ENCODE measurements around the gene NOL4L.
"Not testable (repeated sequence)": the region's sequence is repeated elsewhere in the genome, so short reads cannot be mapped to it uniquely, and the experiment has no call there.

Gene NOL4L

GRCh38 chr20:32466739-32467505 lies 118.2 kb downstream of the NOL4L start:
- Histone ChIP-seq H3K18ac (ENCODE audit: low read length) (peak overlapping the region; percentile 41), H3K4me1 (ENCODE audit: control insufficient read depth in 1 of 2, insufficient read depth in 2 of 2, low read length in 2 of 2) (peaks cover 13 to 24% of the 10 kb centered on the region in 2 experiments), H3K14ac (ENCODE audit: low read length) (no peak overlapping the region), H4K12ac (ENCODE audit: low read depth, low read length) (no peak overlapping the region), H4K91ac (ENCODE audit: low read depth, low read length) (no peak overlapping the region), H3K36me3 (ENCODE audit: control insufficient read depth in 1 of 2, insufficient read depth in 2 of 2, low read length in 2 of 2) (peaks cover 62 to 75% of the 10 kb centered on the region in 2 experiments), H3K27me3 (ENCODE audit: insufficient read depth, low read length) (no peaks in the 10 kb centered on the region), H3K79me1 (ENCODE audit: low read length) (peaks cover 3% of the 10 kb centered on the region), H3K9ac (ENCODE audit: low read length) (no peak overlapping the region), H4K8ac (ENCODE audit: low read depth, low read length) (no peak overlapping the region), H2BK5ac (ENCODE audit: low read depth, low read length, poor library complexity) (no peak overlapping the region), H2BK120ac (ENCODE audit: insufficient read depth, low read length, poor library complexity) (no peak overlapping the region), H3K23ac (ENCODE audit: low read length) (no peak overlapping the region), H2AFZ (ENCODE audit: insufficient read depth, low read length, poor library complexity) (no peak overlapping the region), H3K27ac (ENCODE audit: low read depth, low read length) (no peak overlapping the region), H3K9me3 (ENCODE audit: insufficient read depth, low read depth, low read length) (no peaks in the 10 kb centered on the region), H3K4ac (ENCODE audit: low read depth, low read length) (no peak overlapping the region), H3K4me3 (ENCODE audit: low read depth, low read length) (no peak overlapping the region), H2AK5ac (ENCODE audit: low read length) (no peak overlapping the region), H3K4me2 (ENCODE audit: low read length) (no peak overlapping the region), H3K79me2 (ENCODE audit: control insufficient read depth, insufficient read depth, low read length, poor library complexity) (no peaks in the 10 kb centered on the region), H2BK12ac (ENCODE audit: low read length) (no peak overlapping the region)
- DNase-seq: no peak
- WGBS (ENCODE audit: extremely low coverage, insufficient coverage, insufficient read length): no CpG with 5 or more reads among the region's 16 CpGs

DNA sequence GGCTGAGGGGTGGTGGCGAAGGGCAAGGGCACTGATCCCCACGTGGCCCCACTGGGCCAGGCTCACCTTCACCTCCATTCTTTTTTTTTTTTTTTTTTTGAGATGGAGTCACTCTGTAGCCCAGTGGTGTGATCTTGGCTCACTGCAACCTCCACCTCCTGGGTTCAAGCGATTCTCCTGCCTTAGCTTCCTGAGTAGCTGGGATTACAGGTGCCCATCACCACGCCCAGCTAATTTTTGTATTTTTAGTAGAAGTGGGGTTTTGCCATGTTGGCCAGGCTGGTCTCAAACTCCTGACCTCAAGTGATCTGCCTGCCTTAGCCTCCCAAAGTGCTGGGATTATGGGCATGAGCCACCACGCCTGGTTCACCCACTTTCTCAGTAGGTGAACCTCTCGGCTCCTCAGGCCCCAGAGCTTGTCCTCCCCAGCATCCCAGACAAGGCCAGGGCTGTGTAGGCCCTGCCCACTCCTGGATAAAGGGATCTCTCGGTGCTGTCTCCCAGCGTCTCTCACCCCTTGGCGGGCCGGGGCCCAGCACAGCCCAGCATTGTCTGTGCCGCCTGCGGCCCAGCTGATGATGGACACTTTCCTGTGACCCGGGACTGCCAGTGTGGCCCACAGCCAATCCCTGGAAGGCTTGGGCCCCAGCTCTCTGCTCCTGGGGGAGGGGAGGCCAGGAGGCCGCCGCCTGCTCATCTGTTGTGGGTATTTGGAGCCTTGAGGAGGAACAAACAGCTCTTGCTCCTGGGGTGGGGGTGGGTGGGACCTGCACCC lies 119.0 kb downstream of the NOL4L start:
- H3K23ac ChIP-seq (ENCODE audit: low read length); DNase-seq; H3K27me3 ChIP-seq (ENCODE audit: insufficient read depth, low read length); H3K79me2 ChIP-seq (ENCODE audit: control insufficient read depth, insufficient read depth, low read length, poor library complexity); H2BK5ac ChIP-seq (ENCODE audit: low read depth, low read length, poor library complexity); H2AK5ac ChIP-seq (ENCODE audit: low read length); H3K4me3 ChIP-seq (ENCODE audit: low read depth, low read length); H4K91ac ChIP-seq (ENCODE audit: low read depth, low read length); H2BK120ac ChIP-seq (ENCODE audit: insufficient read depth, low read length, poor library complexity); H3K9me3 ChIP-seq (ENCODE audit: insufficient read depth, low read depth, low read length); H3K79me1 ChIP-seq (ENCODE audit: low read length); H3K18ac ChIP-seq (ENCODE audit: low read length); H2BK12ac ChIP-seq (ENCODE audit: low read length); H3K9ac ChIP-seq (ENCODE audit: low read length); H4K12ac ChIP-seq (ENCODE audit: low read depth, low read length); H3K27ac ChIP-seq (ENCODE audit: low read depth, low read length); H3K4me2 ChIP-seq (ENCODE audit: low read length); H3K4ac ChIP-seq (ENCODE audit: low read depth, low read length); H2AFZ ChIP-seq (ENCODE audit: insufficient read depth, low read length, poor library complexity); H4K8ac ChIP-seq (ENCODE audit: low read depth, low read length); H3K14ac ChIP-seq (ENCODE audit: low read length): not testable (repeated sequence)
- no CpG with 5 or more reads among the region's 15 CpGs for WGBS (ENCODE audit: extremely low coverage, insufficient coverage, insufficient read length)
- H3K36me3 ChIP-seq (ENCODE audit: control insufficient read depth in 1 of 2, insufficient read depth in 2 of 2, low read length in 2 of 2): peaks cover 61 to 71% of the 10 kb centered on the region in 2 experiments
- peaks cover 12 to 24% of the 10 kb centered on the region in 2 experiments for H3K4me1 ChIP-seq (ENCODE audit: control insufficient read depth in 1 of 2, insufficient read depth in 2 of 2, low read length in 2 of 2)

DNA sequence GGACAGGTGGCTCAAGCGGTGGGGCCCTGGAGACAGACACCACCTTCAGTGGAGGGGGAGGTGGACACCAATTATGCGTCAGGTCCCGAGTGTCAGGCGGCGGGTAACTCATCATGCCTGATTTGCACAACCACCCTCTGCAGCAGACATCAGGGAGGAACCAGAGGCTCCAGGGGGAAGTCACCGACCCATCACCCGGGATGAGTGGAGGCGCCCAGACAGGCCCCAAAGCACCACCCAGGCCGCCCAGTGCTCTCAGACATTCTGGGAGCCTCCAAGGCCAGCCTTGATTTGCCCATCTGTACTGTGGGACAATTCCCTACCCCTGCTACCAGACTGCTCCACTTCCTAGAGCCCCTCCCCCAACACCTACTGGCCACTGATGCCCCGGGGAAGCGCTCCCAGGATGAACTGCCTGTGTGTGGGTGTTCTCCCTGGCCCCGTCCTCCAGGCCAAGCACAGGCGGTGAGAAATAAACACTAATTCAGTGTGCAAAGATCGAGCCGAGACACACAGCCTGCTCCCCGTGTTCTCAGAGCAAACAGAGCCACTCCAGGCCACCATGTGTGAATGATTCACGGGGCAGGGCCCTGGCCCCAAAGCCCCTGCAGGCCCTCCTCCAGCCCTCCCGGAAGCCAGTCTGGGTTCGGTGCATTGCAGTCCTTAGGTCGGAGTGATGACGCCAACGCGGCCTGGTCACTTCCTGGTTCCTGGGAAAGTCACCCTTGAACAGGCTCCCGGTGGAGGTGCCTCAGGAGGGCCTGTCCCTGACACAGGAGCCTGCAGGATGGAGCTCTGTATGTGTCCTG lies 119.8 kb downstream of the NOL4L start:
- no peaks in the 10 kb centered on the region for H3K9me3 ChIP-seq (ENCODE audit: insufficient read depth, low read depth, low read length)
- peaks cover 69 to 72% of the 10 kb centered on the region in 2 experiments for H3K36me3 ChIP-seq (ENCODE audit: control insufficient read depth in 1 of 2, insufficient read depth in 2 of 2, low read length in 2 of 2)
- H3K79me1 ChIP-seq (ENCODE audit: low read length): peaks cover 3% of the 10 kb centered on the region
- H3K27ac ChIP-seq (ENCODE audit: low read depth, low read length): no peak overlapping the region
- no peak overlapping the region for H2BK12ac ChIP-seq (ENCODE audit: low read length)
- H3K4me2 ChIP-seq (ENCODE audit: low read length): no peak overlapping the region
- no peak overlapping the region for H3K14ac ChIP-seq (ENCODE audit: low read length)
- no peak overlapping the region for H2BK120ac ChIP-seq (ENCODE audit: insufficient read depth, low read length, poor library complexity)
- WGBS (ENCODE audit: extremely low coverage, insufficient coverage, insufficient read length): no CpG with 5 or more reads among the region's 24 CpGs
- H4K91ac ChIP-seq (ENCODE audit: low read depth, low read length): no peak overlapping the region
- no peak overlapping the region for H3K23ac ChIP-seq (ENCODE audit: low read length)
- no peak overlapping the region for H2AFZ ChIP-seq (ENCODE audit: insufficient read depth, low read length, poor library complexity)
- no peak overlapping the region for H3K9ac ChIP-seq (ENCODE audit: low read length)
- no peak overlapping the region for H4K8ac ChIP-seq (ENCODE audit: low read depth, low read length)
- DNase-seq: peak; percentile 11 to 30
- no peak overlapping the region for H2AK5ac ChIP-seq (ENCODE audit: low read length)
- H3K4me3 ChIP-seq (ENCODE audit: low read depth, low read length): no peak overlapping the region
- H3K4ac ChIP-seq (ENCODE audit: low read depth, low read length): no peak overlapping the region
- H2BK5ac ChIP-seq (ENCODE audit: low read depth, low read length, poor library complexity): no peak overlapping the region
- H3K4me1 ChIP-seq (ENCODE audit: control insufficient read depth in 1 of 2, insufficient read depth in 2 of 2, low read length in 2 of 2): peaks cover 4 to 18% of the 10 kb centered on the region in 2 experiments
- no peaks in the 10 kb centered on the region for H3K27me3 ChIP-seq (ENCODE audit: insufficient read depth, low read length)
- H3K79me2 ChIP-seq (ENCODE audit: control insufficient read depth, insufficient read depth, low read length, poor library complexity): no peaks in the 10 kb centered on the region
- peak overlapping the region; percentile 16 for H3K18ac ChIP-seq (ENCODE audit: low read length)
- H4K12ac ChIP-seq (ENCODE audit: low read depth, low read length): peak overlapping the region; percentile 16

DNA sequence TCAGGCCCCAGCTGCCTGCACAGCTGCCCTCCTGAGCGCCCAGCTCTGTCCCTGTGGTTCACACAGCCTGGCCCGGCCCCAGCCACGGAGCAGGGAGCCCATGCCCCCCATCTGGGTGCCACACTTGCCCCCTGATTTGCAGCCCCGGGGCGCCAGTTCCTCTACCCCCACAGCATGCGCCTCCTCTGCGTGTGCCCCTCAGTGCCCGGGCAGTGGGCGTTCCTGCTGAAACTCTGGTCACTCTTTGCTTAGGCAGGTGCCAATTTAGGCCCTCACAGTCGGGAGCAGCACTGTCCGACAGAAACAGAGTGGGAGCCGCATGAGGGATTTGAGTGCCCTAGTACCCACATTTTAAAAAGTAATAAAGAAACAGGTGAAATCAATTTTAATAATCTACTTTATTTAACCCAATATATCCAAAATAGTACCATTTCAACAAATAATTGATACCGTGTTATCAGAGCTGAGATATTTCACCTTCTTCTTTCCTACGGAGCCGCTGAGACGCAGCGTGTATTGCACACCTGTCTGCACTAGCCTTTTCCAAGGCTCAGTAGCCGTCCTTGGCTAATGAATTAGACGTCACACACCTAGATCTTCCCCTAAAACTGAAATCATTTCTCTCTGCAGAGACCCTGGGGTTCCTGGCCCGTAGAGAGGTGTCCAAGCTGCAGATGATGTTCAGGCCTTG lies 120.6 kb downstream of the NOL4L start:
- H3K4me3 ChIP-seq (ENCODE audit: low read depth, low read length): no peak overlapping the region
- no peak for DNase-seq
- H3K4me2 ChIP-seq (ENCODE audit: low read length): no peak overlapping the region
- no peak overlapping the region for H2BK12ac ChIP-seq (ENCODE audit: low read length)
- H3K4ac ChIP-seq (ENCODE audit: low read depth, low read length): no peak overlapping the region
- no peak overlapping the region for H3K27ac ChIP-seq (ENCODE audit: low read depth, low read length)
- no peaks in the 10 kb centered on the region for H3K79me1 ChIP-seq (ENCODE audit: low read length)
- no peak overlapping the region for H3K23ac ChIP-seq (ENCODE audit: low read length)
- no peak overlapping the region for H3K14ac ChIP-seq (ENCODE audit: low read length)
- H2AK5ac ChIP-seq (ENCODE audit: low read length): no peak overlapping the region
- no peaks in the 10 kb centered on the region for H3K9me3 ChIP-seq (ENCODE audit: insufficient read depth, low read depth, low read length)
- no peaks in the 10 kb centered on the region for H3K79me2 ChIP-seq (ENCODE audit: control insufficient read depth, insufficient read depth, low read length, poor library complexity)
- H2BK5ac ChIP-seq (ENCODE audit: low read depth, low read length, poor library complexity): no peak overlapping the region
- no peak overlapping the region for H4K91ac ChIP-seq (ENCODE audit: low read depth, low read length)
- H2BK120ac ChIP-seq (ENCODE audit: insufficient read depth, low read length, poor library complexity): no peak overlapping the region
- H4K12ac ChIP-seq (ENCODE audit: low read depth, low read length): no peak overlapping the region
- H4K8ac ChIP-seq (ENCODE audit: low read depth, low read length): no peak overlapping the region
- WGBS (ENCODE audit: extremely low coverage, insufficient coverage, insufficient read length): no CpG with 5 or more reads among the region's 20 CpGs
- no peak overlapping the region for H2AFZ ChIP-seq (ENCODE audit: insufficient read depth, low read length, poor library complexity)
- no peaks in the 10 kb centered on the region for H3K27me3 ChIP-seq (ENCODE audit: insufficient read depth, low read length)
- no peak overlapping the region for H3K9ac ChIP-seq (ENCODE audit: low read length)
- H3K18ac ChIP-seq (ENCODE audit: low read length): peak overlapping the region; percentile 16
- peaks cover 0 to 10% of the 10 kb centered on the region in 2 experiments for H3K4me1 ChIP-seq (ENCODE audit: control insufficient read depth in 1 of 2, insufficient read depth in 2 of 2, low read length in 2 of 2)
- H3K36me3 ChIP-seq (ENCODE audit: control insufficient read depth in 1 of 2, insufficient read depth in 2 of 2, low read length in 2 of 2): peaks cover 71 to 74% of the 10 kb centered on the region in 2 experiments
